ENCODE measurements around the gene ODR4.

DNA sequence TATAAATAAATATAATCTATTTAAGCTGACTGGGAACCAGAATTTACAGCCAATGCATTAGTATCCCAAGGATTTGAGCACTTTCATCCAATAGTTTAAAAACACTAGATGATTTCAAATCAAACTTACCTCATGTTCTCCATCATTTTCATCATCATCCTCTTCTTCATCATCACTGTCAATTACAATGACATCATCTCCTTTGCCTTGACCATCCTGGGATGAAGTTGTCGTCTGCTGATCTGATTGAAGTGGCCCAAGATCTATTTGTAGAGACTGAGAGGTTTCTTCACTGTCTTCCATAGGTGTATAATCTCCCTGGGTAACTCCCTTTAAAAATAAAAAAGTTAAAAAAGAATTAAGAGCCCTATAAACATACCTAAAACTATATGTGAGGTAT, 48.3 kb upstream of the ODR4 start:
- TF ChIP-seq, protein P1, sequence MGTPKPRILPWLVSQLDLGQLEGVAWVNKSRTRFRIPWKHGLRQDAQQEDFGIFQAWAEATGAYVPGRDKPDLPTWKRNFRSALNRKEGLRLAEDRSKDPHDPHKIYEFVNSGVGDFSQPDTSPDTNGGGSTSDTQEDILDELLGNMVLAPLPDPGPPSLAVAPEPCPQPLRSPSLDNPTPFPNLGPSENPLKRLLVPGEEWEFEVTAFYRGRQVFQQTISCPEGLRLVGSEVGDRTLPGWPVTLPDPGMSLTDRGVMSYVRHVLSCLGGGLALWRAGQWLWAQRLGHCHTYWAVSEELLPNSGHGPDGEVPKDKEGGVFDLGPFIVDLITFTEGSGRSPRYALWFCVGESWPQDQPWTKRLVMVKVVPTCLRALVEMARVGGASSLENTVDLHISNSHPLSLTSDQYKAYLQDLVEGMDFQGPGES (IDR thresholded peaks at IDR 0.05; ENCODE audit: low read depth, low read length) = no peak
- TF ChIP-seq ELF1 (IDR thresholded peaks at IDR 0.05) = no peak
- TF ChIP-seq, protein P2, sequence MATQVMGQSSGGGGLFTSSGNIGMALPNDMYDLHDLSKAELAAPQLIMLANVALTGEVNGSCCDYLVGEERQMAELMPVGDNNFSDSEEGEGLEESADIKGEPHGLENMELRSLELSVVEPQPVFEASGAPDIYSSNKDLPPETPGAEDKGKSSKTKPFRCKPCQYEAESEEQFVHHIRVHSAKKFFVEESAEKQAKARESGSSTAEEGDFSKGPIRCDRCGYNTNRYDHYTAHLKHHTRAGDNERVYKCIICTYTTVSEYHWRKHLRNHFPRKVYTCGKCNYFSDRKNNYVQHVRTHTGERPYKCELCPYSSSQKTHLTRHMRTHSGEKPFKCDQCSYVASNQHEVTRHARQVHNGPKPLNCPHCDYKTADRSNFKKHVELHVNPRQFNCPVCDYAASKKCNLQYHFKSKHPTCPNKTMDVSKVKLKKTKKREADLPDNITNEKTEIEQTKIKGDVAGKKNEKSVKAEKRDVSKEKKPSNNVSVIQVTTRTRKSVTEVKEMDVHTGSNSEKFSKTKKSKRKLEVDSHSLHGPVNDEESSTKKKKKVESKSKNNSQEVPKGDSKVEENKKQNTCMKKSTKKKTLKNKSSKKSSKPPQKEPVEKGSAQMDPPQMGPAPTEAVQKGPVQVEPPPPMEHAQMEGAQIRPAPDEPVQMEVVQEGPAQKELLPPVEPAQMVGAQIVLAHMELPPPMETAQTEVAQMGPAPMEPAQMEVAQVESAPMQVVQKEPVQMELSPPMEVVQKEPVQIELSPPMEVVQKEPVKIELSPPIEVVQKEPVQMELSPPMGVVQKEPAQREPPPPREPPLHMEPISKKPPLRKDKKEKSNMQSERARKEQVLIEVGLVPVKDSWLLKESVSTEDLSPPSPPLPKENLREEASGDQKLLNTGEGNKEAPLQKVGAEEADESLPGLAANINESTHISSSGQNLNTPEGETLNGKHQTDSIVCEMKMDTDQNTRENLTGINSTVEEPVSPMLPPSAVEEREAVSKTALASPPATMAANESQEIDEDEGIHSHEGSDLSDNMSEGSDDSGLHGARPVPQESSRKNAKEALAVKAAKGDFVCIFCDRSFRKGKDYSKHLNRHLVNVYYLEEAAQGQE (IDR thresholded peaks at IDR 0.05; ENCODE audit: low read depth, low read length) = no peak
- TF ChIP-seq, protein P3, sequence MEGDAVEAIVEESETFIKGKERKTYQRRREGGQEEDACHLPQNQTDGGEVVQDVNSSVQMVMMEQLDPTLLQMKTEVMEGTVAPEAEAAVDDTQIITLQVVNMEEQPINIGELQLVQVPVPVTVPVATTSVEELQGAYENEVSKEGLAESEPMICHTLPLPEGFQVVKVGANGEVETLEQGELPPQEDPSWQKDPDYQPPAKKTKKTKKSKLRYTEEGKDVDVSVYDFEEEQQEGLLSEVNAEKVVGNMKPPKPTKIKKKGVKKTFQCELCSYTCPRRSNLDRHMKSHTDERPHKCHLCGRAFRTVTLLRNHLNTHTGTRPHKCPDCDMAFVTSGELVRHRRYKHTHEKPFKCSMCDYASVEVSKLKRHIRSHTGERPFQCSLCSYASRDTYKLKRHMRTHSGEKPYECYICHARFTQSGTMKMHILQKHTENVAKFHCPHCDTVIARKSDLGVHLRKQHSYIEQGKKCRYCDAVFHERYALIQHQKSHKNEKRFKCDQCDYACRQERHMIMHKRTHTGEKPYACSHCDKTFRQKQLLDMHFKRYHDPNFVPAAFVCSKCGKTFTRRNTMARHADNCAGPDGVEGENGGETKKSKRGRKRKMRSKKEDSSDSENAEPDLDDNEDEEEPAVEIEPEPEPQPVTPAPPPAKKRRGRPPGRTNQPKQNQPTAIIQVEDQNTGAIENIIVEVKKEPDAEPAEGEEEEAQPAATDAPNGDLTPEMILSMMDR (IDR thresholded peaks at IDR 0.05) = no peak
- no peak for TF ChIP-seq RFX5 (IDR thresholded peaks at IDR 0.05; ENCODE audit: low read length)
- TF ChIP-seq, protein P4, sequence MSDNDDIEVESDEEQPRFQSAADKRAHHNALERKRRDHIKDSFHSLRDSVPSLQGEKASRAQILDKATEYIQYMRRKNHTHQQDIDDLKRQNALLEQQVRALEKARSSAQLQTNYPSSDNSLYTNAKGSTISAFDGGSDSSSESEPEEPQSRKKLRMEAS (IDR thresholded peaks at IDR 0.05; ENCODE audit: low read depth) = no peak
- TF ChIP-seq POLR2AphosphoS5 (IDR thresholded peaks at IDR 0.05; ENCODE audit: low read depth, low read length) = no peak

Data from SK-N-SH (cell line).